Astrocyte of the cerebellum (primary cell): ENCODE measurements around the gene ZMYM3.

ENCODE experiments used
- DNase-seq: peaks from one replicate; pipeline ENCODE4 v3.0.0-alpha.2; 2011; ENCODE audit warnings: low read depth
- H3K4me3 ChIP-seq: 2 replicates; pipeline ENCODE4 v1.5.1; 2011; ENCODE audit warnings: mild to moderate bottlenecking, low read depth, low read length, moderate library complexity
- in situ Hi-C: cut with HindIII; loops from 2 replicates; pipeline ENCODE4 v1.10.0; 2017; ENCODE audit warnings: low sequenced_read_pairs
- TF ChIP-seq, protein P1 (sequence below): IDR thresholded peaks from 2 replicates; pipeline ENCODE4 v1.5.1; 2012; ENCODE audit warnings: low read length, low read depth, moderate library complexity, mild to moderate bottlenecking; ENCODE audit errors: missing control alignments

The ZMYM3 gene

DNA sequence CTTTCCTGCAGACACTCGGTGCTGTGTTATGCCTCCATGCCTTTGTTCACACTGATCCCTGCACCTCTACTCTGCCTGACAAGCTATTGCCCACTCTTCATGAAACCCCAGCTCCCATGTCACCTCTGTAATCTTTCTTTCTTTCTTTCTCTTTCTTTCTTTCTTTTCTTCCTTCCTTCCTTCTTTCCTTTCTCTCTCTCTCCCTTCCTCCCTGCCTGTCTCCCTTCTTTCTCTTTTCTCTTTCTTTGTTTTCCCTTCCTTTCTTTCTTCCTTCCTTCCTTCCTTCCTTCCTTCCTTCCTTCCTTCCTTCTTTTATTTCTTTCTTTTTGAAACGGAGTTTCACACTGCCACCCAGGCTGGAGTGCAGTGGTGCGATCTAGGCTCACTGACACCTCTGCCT is 18.5 kb downstream of the ZMYM3 start:
- in situ Hi-C loops: no loop called here
- TF ChIP-seq, protein P1, sequence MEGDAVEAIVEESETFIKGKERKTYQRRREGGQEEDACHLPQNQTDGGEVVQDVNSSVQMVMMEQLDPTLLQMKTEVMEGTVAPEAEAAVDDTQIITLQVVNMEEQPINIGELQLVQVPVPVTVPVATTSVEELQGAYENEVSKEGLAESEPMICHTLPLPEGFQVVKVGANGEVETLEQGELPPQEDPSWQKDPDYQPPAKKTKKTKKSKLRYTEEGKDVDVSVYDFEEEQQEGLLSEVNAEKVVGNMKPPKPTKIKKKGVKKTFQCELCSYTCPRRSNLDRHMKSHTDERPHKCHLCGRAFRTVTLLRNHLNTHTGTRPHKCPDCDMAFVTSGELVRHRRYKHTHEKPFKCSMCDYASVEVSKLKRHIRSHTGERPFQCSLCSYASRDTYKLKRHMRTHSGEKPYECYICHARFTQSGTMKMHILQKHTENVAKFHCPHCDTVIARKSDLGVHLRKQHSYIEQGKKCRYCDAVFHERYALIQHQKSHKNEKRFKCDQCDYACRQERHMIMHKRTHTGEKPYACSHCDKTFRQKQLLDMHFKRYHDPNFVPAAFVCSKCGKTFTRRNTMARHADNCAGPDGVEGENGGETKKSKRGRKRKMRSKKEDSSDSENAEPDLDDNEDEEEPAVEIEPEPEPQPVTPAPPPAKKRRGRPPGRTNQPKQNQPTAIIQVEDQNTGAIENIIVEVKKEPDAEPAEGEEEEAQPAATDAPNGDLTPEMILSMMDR: no peak
- no peak for DNase-seq
- no peak overlapping the region for H3K4me3 ChIP-seq

DNA sequence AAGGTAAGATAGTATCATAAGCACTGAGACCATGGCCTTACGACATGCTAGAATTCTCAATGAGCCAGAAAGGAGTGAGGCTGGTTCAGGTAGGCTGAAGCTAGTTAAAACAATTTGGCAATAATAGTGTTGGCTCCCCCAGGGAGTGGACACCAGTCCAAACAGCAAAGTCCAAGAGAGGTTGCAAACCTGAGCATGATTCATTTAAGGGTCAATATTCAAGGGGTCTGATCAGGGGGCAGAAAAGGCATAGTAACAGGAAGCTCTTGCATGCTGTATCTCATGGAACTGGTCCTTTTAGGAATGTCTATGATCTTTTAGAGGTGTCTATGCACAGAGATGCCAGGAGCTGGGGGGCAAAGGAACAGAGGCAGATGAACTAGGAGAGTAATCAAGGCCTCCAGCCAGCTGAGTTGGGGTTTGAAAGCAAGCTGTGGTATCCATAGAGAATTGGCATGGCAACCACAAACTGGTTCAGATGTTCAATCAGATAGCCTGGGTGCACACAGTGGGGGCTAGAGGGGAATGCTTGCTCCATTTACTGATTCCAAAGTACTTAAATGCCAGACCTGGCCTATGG is 25.8 kb downstream of the ZMYM3 start:
- TF ChIP-seq, protein P1: no peak

DNA sequence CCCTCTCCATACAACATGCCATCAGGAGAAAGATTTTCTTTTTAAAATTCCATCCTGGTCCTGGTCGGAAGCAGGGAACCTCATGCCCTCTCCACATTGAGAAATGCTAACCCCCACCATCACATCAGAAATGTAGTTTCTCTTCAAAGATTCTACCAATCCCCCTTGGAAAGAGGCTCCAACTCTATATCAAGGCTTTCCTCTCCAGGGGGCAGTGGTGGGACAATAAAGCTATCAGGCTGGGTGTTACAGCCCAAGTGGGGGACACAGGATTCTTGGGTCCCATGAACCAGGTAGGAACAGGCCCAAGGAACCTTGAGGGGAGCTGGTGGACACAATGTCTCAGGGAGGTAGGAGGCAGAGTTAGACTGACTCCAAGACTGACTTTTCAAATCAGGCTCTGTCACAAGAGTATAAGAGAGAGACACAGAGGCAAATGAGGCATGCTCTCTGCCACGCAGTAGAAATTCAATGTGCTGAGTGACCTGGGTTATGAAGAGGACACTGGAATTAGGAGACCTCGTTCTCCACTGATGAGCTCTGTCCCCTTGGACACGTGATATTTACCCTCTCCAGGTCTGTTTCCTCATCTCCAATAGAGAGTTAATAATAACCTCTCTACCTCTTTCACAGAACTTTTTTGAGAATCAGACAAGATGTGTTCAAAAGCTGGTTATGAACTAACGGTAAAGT is 26.4 kb downstream of the ZMYM3 start:
- DNase-seq: no peak
- H3K4me3 ChIP-seq: no peak overlapping the region
- TF ChIP-seq, protein P1: no peak
- in situ Hi-C loops: no loop called here

More for the DNA sequence above, 25.8 kb downstream of the ZMYM3 start:
- in situ Hi-C loops: no loop called here
- no peak for DNase-seq
- no peak overlapping the region for H3K4me3 ChIP-seq

DNA sequence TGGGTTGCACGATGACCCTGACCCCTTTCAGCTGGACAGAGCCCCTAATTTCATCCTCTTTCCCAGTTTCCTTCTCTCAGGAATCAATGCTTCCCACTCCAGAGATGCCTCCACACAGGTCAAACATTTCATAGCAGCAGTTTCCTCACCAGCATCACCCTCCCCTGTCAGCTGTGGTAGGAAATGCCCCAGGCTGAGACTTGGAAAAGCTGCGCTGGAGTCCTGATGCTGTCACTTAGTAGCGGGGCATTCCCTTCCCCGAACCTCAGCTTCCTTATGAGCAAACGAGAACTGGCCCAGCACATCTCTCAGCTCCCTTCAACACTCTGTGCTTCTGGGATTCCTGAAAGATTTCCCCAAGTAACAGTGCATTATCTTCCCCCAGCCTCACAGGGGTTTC is 28.3 kb downstream of the ZMYM3 start:
- no peak for DNase-seq
- no peak overlapping the region for H3K4me3 ChIP-seq
- TF ChIP-seq, protein P1: no peak
- in situ Hi-C loops: no loop called here

DNA sequence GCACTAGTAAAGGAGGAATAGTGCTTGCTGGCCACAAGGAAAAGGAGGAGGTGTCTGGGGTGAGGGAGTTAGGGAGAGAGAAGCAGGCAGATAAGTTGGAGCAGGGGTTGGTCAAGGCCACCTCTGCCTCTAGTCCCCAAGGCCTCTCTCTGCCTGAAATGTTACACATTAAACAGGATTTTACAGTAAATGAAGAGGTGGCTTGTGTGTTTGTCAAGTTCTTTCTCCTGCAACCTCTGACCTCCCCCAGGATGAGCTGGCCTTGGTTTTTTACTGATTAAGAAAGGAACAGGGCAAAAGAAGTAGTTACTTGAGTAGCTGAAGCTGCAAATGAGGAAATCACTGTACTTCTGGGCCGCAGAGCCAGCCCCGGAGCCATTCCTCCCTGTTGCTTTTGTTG is 28.9 kb downstream of the ZMYM3 start:
- no peak overlapping the region for H3K4me3 ChIP-seq
- DNase-seq: no peak
- TF ChIP-seq, protein P1: no peak
- in situ Hi-C loops: no loop called here

DNA sequence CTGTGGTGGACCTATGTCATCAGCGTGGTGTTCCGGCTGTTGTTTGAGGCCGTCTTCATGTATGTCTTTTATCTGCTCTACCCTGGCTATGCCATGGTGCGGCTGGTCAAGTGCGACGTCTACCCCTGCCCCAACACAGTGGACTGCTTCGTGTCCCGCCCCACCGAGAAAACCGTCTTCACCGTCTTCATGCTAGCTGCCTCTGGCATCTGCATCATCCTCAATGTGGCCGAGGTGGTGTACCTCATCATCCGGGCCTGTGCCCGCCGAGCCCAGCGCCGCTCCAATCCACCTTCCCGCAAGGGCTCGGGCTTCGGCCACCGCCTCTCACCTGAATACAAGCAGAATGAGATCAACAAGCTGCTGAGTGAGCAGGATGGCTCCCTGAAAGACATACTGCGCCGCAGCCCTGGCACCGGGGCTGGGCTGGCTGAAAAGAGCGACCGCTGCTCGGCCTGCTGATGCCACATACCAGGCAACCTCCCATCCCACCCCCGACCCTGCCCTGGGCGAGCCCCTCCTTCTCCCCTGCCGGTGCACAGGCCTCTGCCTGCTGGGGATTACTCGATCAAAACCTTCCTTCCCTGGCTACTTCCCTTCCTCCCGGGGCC is 29.7 kb downstream of the ZMYM3 start:
- DNase-seq: no peak
- in situ Hi-C loops: no loop called here

More for the DNA sequence above, 29.7 kb downstream of the ZMYM3 start:
- TF ChIP-seq, protein P1: no peak
- no peak overlapping the region for H3K4me3 ChIP-seq
